Naive thymus-derived CD4-positive, alpha-beta T cell (primary cell): ENCODE results near the gene DUSP8. TPM values are rescaled to one million over a fixed set of nuclear protein-coding genes. Genes with fewer than 3 reads are reported as not detected.

Experiments
- ATAC-seq: fragments of 150-1000 bp; cut with Tn5 transposase; 2 replicates; pipeline ENCODE4 v1.10.0; 2021; ENCODE audit warnings: mild to moderate bottlenecking, moderate library complexity
- CTCF ChIA-PET: fragments of 350-600 bp; sonication (Branson Sonifier 250); formaldehyde crosslinking; loops from one replicate; lab custom pipeline; 2021; ENCODE audit warnings: antibody characterized with exemption; lab: Charles Lee
- POLR2A ChIA-PET: fragments of 350-600 bp; sonication (Branson Sonifier 250); formaldehyde crosslinking; loops from one replicate; lab custom pipeline; 2021; ENCODE audit warnings: antibody characterized with exemption, inconsistent platforms; lab: Charles Lee
- DNase-seq, 9 donors: peaks; one replicate each; pipeline versions ENCODE4 v3.0.0 to v3.0.0-alpha.2; 2020 to 2022; ENCODE audit warnings: mixed read lengths in 1 of 9
- H3K27ac ChIP-seq: one replicate; pipeline ENCODE4 v1.7.0; 2013; ENCODE audit warnings: mild to moderate bottlenecking, low read depth, low read length, moderate library complexity
- H3K27me3 ChIP-seq, 2 donors: one replicate each; pipeline ENCODE4 v1.7.0; 2013; ENCODE audit warnings: low read length in 2 of 2, mild to moderate bottlenecking in 2 of 2, moderate library complexity in 2 of 2; ENCODE audit not compliant: control insufficient read depth in 2 of 2, insufficient read depth in 2 of 2
- H3K36me3 ChIP-seq, 3 experiments: 1 replicate in 2 of 3; 2 replicates in 1 of 3; pipeline ENCODE4 v1.7.0; 2013; ENCODE audit warnings: low read length in 3 of 3, mild to moderate bottlenecking in 3 of 3, moderate library complexity in 1 of 3; ENCODE audit not compliant: insufficient read depth in 3 of 3, control insufficient read depth in 2 of 3
- H3K4me1 ChIP-seq, 2 donors: one replicate each; pipeline ENCODE4 v1.7.0; 2013; ENCODE audit warnings: low read length in 2 of 2, mild to moderate bottlenecking in 2 of 2, moderate library complexity in 1 of 2; ENCODE audit not compliant: control insufficient read depth in 2 of 2, insufficient read depth in 2 of 2
- H3K4me3 ChIP-seq: 2 replicates; pipeline ENCODE4 v1.7.0; 2013; ENCODE audit warnings: mild to moderate bottlenecking, low read length
- H3K9me3 ChIP-seq, 3 experiments: 1 replicate in 2 of 3; 2 replicates in 1 of 3; pipeline ENCODE4 v1.7.0; 2013; ENCODE audit warnings: low read length in 3 of 3; ENCODE audit not compliant: control insufficient read depth in 2 of 3
- H3K27ac Mint-ChIP-seq, 9 donors: one replicate each; pipeline ENCODE4 v1.8.0; 2020 to 2022; ENCODE audit warnings: mixed read lengths in 9 of 9, mild to moderate bottlenecking in 8 of 9, moderate library complexity in 5 of 9, inconsistent platforms in 2 of 9
- H3K27me3 Mint-ChIP-seq, 5 donors: one replicate each; pipeline ENCODE4 v1.8.0; 2021 to 2022; ENCODE audit warnings: mixed read lengths in 5 of 5, mild to moderate bottlenecking in 1 of 5
- H3K36me3 Mint-ChIP-seq, 5 donors: one replicate each; pipeline ENCODE4 v1.8.0; 2020 to 2022; ENCODE audit warnings: mixed read lengths in 5 of 5, mild to moderate bottlenecking in 3 of 5, inconsistent platforms in 1 of 5
- H3K4me1 Mint-ChIP-seq, 7 donors: one replicate each; pipeline ENCODE4 v1.8.0; 2020 to 2022; ENCODE audit warnings: mixed read lengths in 7 of 7, mild to moderate bottlenecking in 3 of 7, inconsistent platforms in 1 of 7
- H3K4me3 Mint-ChIP-seq, 10 donors: one replicate each; pipeline ENCODE4 v1.8.0; 2020 to 2022; ENCODE audit warnings: mild to moderate bottlenecking in 10 of 10, mixed read lengths in 10 of 10, moderate library complexity in 6 of 10, inconsistent platforms in 2 of 10
- H3K9me3 Mint-ChIP-seq, 11 donors: one replicate each; pipeline ENCODE4 v1.8.0; 2020 to 2022; ENCODE audit warnings: mixed read lengths in 11 of 11, mild to moderate bottlenecking in 4 of 11, inconsistent platforms in 1 of 11, moderate library complexity in 1 of 11
- intact Hi-C, 2 donors: fragments of 100-400 bp; cut with micrococcal nuclease; formaldehyde crosslinking; loops; one replicate each; pipeline ENCODE4 v1.15.1; 2023
- polyA plus RNA-seq, 2 donors: library from polyadenylated mRNA; unstranded; fragments of 300-500 nt; fragmentation: Illumina TruSeq; gene quantifications; one replicate each; pipeline ENCODE4 v1.2.3, GENCODE V29; 2021
- total RNA-seq, 6 experiments: library from RNA in 5 of 6; stranded (reverse) in 5 of 6; gene quantifications; 1 replicate in 5 of 6; 2 replicates in 1 of 6; pipeline ENCODE4 v1.2.3 and lab custom pipeline; 2021 to 2026

DUSP8 gene
- total and polyA plus RNA-seq, 7 experiments from 2014 or later, result 0.22 to 79.3 (median 3.9) TPM

GRCh38 chr11:1573077-1573902, 1.2 kb upstream of the DUSP8 start:
- H3K4me1 ChIP-seq, result peaks cover 24 to 25% of the 10 kb centered on the region in 2 donors
- ATAC-seq, result peak; percentile 2
- H3K36me3 Mint-ChIP-seq, result peaks cover 0 to 4% (median 3%) of the 10 kb centered on the region in 5 donors
- H3K9me3 Mint-ChIP-seq, result peaks cover 0 to 4% (median 2%) of the 10 kb centered on the region in 11 donors
- CTCF ChIA-PET, result interaction anchor here (0.7 to 2.8 kb wide), 8 partner anchors 8 to 284 kb away, joined by 3 to 30 read pairs (median 4); no protein-coding TSS in a partner anchor
- H3K27me3 Mint-ChIP-seq, result peaks cover 0 to 44% (median 3%) of the 10 kb centered on the region in 5 donors
- DNase-seq, result peak in 7 of 9 donors; percentile 30 to 56 (median 40)
- peak overlapping the region; percentile 90 for H3K27ac ChIP-seq
- peaks cover 0 to 2% (median 0%) of the 10 kb centered on the region in 3 experiments for H3K9me3 ChIP-seq
- intact Hi-C loops, result loop anchor here (2.0 to 10.0 kb wide), 6 partner anchors 36 to 829 kb away; partner anchors contain the start of genes BRSK2 (in 1 of the 2), LSP1 (in 1 of the 2), TOLLIP (in 1 of the 2) and TSSC4 (in 1 of the 2)
- H3K27me3 ChIP-seq, result no peaks in the 10 kb centered on the region
- POLR2A ChIA-PET, result interaction anchor here (0.6 to 3.4 kb wide), 6 partner anchors 8 to 310 kb away, joined by 3 to 26 read pairs (median 4); no protein-coding TSS in a partner anchor
- H3K36me3 ChIP-seq, result peaks cover 0 to 6% (median 0%) of the 10 kb centered on the region in 3 experiments
- H3K27ac Mint-ChIP-seq, result peak overlapping the region; percentile 18 to 90 (median 78)
- H3K4me1 Mint-ChIP-seq, result peaks cover 0 to 22% (median 9%) of the 10 kb centered on the region in 7 donors
- peak overlapping the region; percentile 63 for H3K4me3 ChIP-seq
- H3K4me3 Mint-ChIP-seq, result peak overlapping the region; percentile 14 to 87 (median 80)

GRCh38 chr11:1571760-1572196, 293 bp downstream of the DUSP8 start:
- Histone ChIP-seq H3K9me3 (no peaks in the 10 kb centered on the region), H3K4me1 (peaks cover 25 to 32% of the 10 kb centered on the region in 2 donors), H3K4me3 (no peak overlapping the region), H3K27ac (peak overlapping the region; percentile 87), H3K36me3 (peaks cover 0 to 6% (median 0%) of the 10 kb centered on the region in 3 experiments), H3K27me3 (no peaks in the 10 kb centered on the region)
- Mint-ChIP-seq H3K27me3 (peaks cover 0 to 40% (median 3%) of the 10 kb centered on the region in 5 donors), H3K36me3 (no peaks in the 10 kb centered on the region), H3K9me3 (no peaks in the 10 kb centered on the region), H3K27ac (no peak overlapping the region), H3K4me3 (peak overlapping the region in 1 of 10 donors; percentile 87), H3K4me1 (peaks cover 2 to 22% (median 9%) of the 10 kb centered on the region in 7 donors)
- no peak for ATAC-seq
- no peak for DNase-seq
- ChIA-PET POLR2A (interaction anchor here (2.2 to 3.4 kb wide), 2 partner anchors 17 kb away, joined by 8 to 26 read pairs; no protein-coding TSS in a partner anchor), CTCF (interaction anchor here (0.6 kb wide), 1 partner anchor 26 kb away, joined by 3 read pairs; the partner anchor contains the start of gene KRTAP5-2)
- intact Hi-C loops, result loop anchor here (2.0 to 10.0 kb wide), 6 partner anchors 34 to 831 kb away; partner anchors contain the start of genes BRSK2 (in 1 of the 2), LSP1 (in 1 of the 2), TOLLIP (in 1 of the 2) and TSSC4 (in 1 of the 2)

GRCh38 chr11:1570896-1571759, 943 bp downstream of the DUSP8 start:
- Mint-ChIP-seq H3K4me3 (peak overlapping the region; percentile 63 to 89 (median 77)), H3K27me3 (peaks cover 0 to 38% (median 0%) of the 10 kb centered on the region in 5 donors), H3K36me3 (no peaks in the 10 kb centered on the region), H3K9me3 (no peaks in the 10 kb centered on the region), H3K4me1 (peaks cover 2 to 22% (median 9%) of the 10 kb centered on the region in 7 donors), H3K27ac (peak overlapping the region in 8 of 9 donors; percentile 42 to 91 (median 84))
- peak overlapping the region; percentile 61 for H3K4me3 ChIP-seq
- CTCF ChIA-PET, result interaction anchor here (0.6 kb wide), 1 partner anchor 311 kb away, joined by 3 read pairs; no protein-coding TSS in a partner anchor
- H3K27me3 ChIP-seq, result no peaks in the 10 kb centered on the region
- peaks cover 25 to 32% of the 10 kb centered on the region in 2 donors for H3K4me1 ChIP-seq
- DNase-seq, result peak in 8 of 9 donors; percentile 27 to 66 (median 59)
- no peak for ATAC-seq
- POLR2A ChIA-PET, result interaction anchor here (0.7 to 2.2 kb wide), 2 partner anchors 11 to 18 kb away, joined by 3 to 8 read pairs; no protein-coding TSS in a partner anchor
- peaks cover 0 to 6% (median 0%) of the 10 kb centered on the region in 3 experiments for H3K36me3 ChIP-seq
- H3K27ac ChIP-seq, result peak overlapping the region; percentile 87
- intact Hi-C loops, result loop anchor here (5.0 to 10.0 kb wide), 5 partner anchors 34 to 831 kb away; partner anchors contain the start of genes LSP1 (in 1 of the 2), TOLLIP (in 1 of the 2) and TSSC4 (in 1 of the 2)
- H3K9me3 ChIP-seq, result no peaks in the 10 kb centered on the region

- peaks cover 2 to 22% (median 9%) of the 10 kb centered on the region in 7 donors for H3K4me1 Mint-ChIP-seq
- Histone ChIP-seq H3K4me1 (peaks cover 25 to 32% of the 10 kb centered on the region in 2 donors), H3K4me3 (peak overlapping the region; percentile 61), H3K36me3 (peaks cover 0 to 12% (median 0%) of the 10 kb centered on the region in 3 experiments), H3K9me3 (no peaks in the 10 kb centered on the region), H3K27me3 (no peaks in the 10 kb centered on the region), H3K27ac (peak overlapping the region; percentile 87)
- DNase-seq (no peak), ATAC-seq (no peak)
- H3K4me3 Mint-ChIP-seq, result peak overlapping the region; percentile 63 to 89 (median 77)
- H3K9me3 Mint-ChIP-seq, result no peaks in the 10 kb centered on the region
- peak overlapping the region in 8 of 9 donors; percentile 9 to 91 (median 84) for H3K27ac Mint-ChIP-seq
- ChIA-PET CTCF (interaction anchor here (0.6 kb wide), 1 partner anchor 312 kb away, joined by 3 read pairs; no protein-coding TSS in a partner anchor), POLR2A (interaction anchor here (0.7 to 2.2 kb wide), 3 partner anchors 10 to 24 kb away, joined by 3 to 8 read pairs (median 3); no protein-coding TSS in a partner anchor)
- peaks cover 0 to 33% (median 0%) of the 10 kb centered on the region in 5 donors for H3K27me3 Mint-ChIP-seq
- H3K36me3 Mint-ChIP-seq, result no peaks in the 10 kb centered on the region
- intact Hi-C loops, result loop anchor here (5.0 to 10.0 kb wide), 5 partner anchors 33 to 832 kb away; partner anchors contain the start of genes LSP1 (in 1 of the 2), TOLLIP (in 1 of the 2) and TSSC4 (in 1 of the 2)
These were observed 1.6 kb downstream of the DUSP8 start for GRCh38 chr11:1570531-1570895.

GRCh38 chr11:1570001-1570453, 2.0 kb downstream of the DUSP8 start:
- CTCF ChIA-PET, result no interaction called here
- H3K4me3 Mint-ChIP-seq, result peak overlapping the region in 6 of 10 donors; percentile 63 to 89 (median 78)

More at GRCh38 chr11:1570001-1570453, 2.0 kb downstream of the DUSP8 start:
- Histone ChIP-seq H3K27me3 (no peaks in the 10 kb centered on the region), H3K27ac (no peak overlapping the region), H3K36me3 (peaks cover 0 to 15% (median 0%) of the 10 kb centered on the region in 3 experiments), H3K4me3 (no peak overlapping the region), H3K4me1 (peaks cover 25 to 32% of the 10 kb centered on the region in 2 donors), H3K9me3 (no peaks in the 10 kb centered on the region)
- ATAC-seq, result no peak
- DNase-seq, result no peak
- Mint-ChIP-seq H3K27ac (peak overlapping the region in 6 of 9 donors; percentile 21 to 91 (median 84)), H3K36me3 (no peaks in the 10 kb centered on the region), H3K9me3 (no peaks in the 10 kb centered on the region), H3K4me1 (peaks cover 2 to 22% (median 9%) of the 10 kb centered on the region in 7 donors), H3K27me3 (peaks cover 0 to 28% (median 0%) of the 10 kb centered on the region in 5 donors)
- POLR2A ChIA-PET, result interaction anchor here (1.1 to 2.2 kb wide), 2 partner anchors 19 to 23 kb away, joined by 3 to 8 read pairs; no protein-coding TSS in a partner anchor
- intact Hi-C loops, result loop anchor here (5.0 to 10.0 kb wide), 5 partner anchors 33 to 832 kb away; partner anchors contain the start of genes LSP1 (in 1 of the 2), TOLLIP (in 1 of the 2) and TSSC4 (in 1 of the 2)
